Left hindlimb (tissue), 1 donor: ENCODE data around the gene SNRK.

Source experiments
- DNase-seq: peaks from one replicate; pipeline ENCODE4 v3.0.0-alpha.2; 2018

The SNRK gene

DNA sequence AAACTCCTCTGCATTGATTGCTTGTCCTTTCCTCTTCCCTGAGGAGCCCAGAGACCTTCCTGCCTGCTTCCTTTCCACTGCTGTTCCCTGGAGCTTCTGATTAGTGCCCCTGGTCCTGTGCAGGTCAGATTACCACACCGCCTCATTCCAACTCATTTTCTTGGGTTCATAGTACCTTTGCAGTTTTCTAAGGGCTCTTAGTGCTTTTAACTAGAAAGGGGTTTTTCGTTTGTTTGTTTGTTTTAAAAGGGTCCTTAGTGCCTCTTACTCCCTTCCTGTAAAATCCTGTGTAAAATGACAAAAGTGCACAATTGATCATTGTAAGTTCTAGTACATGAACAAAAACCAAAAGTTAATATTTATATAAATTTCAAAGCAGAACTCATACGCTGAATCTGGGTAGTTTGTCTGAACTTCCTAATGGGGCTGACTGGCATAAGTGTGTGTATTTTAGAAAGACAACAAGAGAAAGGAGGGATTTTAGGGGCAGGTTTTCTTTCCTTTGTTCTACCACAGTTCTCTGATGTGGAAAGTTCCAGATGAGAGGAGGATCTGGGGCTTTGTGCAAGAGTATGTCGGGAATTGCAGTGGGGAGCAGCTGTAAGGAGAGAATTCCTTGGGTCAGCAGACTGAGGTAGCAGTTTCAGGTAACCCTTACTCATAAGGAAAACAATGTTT, 30.6 kb downstream of the SNRK start:
- no peak for DNase-seq

DNA sequence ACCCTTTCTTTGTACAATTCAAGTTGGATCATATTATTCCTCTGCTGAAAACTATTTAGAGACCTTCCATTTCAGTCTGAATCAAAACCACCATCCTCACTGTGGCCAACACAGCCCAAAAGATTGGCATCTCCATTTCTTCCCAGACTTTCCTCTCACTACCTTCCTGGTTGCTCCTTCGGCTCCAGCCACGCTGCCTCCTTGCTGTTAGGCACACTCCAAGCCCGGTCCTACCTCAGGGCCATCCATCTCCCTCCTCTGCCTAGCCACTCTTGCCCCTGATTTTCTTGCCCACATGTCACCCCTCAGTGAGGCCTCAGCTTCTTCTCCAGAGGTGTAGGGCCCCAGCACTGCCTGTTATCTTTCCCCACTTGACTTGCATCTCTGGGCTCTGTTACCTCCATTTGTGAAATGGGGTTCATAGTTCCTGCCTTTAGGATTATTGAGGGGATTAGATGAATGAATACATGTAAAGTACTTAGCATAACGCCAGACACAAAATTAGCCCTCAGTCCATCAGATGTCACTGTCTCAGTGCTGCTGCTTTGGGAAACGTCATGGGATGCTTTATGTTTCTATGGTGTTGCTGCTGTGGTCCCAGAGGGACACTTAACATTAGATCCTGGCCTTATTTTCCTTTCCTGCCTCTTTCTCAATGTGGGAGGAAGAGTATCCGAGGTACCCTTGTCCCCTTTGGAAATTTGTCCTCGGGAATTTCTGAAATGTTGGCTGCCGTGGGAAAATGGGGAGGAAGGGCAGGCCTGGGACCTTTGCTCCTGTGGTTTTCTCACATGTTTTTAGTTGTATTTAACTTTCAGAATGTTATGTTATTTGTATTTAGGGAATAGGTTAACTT, 31.3 kb downstream of the SNRK start:
- no peak for DNase-seq

DNA sequence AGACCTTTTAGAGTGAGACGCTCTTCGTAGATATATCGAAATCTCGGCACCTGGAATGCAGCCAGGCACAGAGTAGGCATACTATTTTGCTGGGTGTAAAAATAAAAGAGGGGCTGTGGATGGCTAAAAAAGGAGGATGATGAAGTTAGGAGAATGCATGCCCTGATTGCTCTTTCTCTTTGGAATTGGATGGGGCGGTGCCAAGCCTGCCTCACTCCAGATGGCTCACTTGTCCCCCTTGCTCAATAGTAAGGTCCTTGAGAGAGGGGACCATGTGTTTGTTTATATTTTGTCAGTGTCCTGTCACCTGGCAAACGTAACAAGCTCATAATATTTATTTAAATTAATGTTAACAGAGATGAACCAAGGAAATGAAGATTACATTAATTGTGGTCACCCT, 33.0 kb downstream of the SNRK start:
- no peak for DNase-seq

DNA sequence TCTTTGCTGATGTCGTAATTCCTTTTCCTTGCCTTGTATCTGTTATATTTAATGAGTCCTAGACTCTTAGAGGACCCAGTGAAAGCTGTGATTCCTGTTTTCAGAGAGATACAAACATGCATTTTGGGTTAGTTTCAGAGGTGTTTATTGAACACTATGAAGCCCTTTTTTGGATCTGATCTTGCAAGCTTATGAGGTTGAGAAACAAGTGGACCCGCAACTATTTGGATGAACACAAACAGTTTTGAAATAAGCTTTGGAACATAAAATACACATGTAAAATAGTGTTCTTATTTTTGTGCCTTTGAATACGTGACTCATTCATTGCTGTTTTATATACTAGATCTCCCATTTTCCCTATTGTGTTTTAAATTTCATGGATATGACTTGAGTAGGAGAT, 33.5 kb downstream of the SNRK start:
- no peak for DNase-seq

DNA sequence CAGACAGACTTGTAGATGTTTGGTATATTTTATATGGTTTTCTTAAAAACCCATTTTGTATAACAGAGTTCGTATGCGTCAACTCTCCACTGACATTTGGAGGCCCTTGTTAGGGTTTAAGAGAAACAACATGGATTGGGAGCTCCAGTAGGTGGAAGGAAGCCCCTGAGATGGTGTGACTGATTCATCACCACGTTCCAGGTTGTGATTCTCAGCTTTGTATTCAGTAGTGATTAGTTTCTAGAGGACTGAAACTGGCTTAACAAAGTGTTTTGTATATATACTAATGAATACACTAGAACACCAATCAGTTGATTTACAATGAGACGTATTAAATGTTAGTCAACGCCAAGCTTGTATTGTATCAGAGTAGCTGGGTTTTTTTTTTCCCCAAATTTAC, 33.9 kb downstream of the SNRK start:
- no peak for DNase-seq

DNA sequence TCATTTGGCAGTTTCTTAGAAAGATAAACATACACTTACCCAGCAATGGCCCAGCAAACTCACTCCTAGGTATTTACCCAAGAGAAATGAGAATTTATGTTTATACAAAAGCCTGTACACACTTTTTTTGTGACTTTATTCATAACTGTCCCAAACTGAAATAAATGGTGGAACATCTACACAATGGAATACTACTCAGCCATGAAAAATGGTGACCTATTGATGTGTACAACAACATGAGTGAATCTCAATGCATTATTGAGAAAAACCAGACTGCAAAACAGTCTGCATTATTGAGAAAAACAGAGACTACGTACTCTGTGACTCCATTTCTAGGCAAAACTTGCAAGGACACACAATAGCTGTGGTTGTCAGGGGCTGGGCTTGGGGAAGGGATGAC, 37.2 kb downstream of the SNRK start:
- no peak for DNase-seq

DNA sequence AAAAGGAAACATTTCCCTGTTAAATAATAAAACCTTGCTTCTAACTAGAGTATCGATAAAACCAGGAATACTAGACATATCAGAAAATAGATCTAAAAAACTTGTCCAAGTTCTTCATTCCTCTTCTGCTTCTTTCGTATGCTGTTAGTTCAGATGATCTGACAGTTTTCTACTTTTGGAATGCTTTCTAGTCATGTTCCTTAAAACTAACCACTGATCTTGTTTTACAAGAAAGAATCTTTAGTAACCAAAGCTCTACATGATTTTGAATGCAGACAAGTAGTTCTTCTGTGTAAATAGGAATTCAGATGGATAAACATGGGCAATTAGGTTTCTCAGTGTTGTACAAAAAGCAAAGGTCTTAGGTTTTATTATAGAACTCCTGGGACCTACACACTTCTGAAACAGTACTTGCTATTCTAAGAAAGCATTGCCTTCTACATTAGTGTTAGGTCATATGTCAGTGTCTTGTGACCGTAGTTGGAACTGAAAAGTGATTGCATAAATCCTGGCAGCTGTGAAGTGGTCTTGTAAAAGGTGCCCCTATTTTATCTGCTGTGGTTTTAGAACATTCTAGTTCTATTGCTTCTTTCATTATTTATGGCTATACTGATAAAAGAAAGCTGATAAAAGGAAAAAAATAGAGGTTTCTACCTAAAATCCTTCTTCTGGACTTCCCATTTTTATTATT, 40.7 kb downstream of the SNRK start:
- DNase-seq = no peak

DNA sequence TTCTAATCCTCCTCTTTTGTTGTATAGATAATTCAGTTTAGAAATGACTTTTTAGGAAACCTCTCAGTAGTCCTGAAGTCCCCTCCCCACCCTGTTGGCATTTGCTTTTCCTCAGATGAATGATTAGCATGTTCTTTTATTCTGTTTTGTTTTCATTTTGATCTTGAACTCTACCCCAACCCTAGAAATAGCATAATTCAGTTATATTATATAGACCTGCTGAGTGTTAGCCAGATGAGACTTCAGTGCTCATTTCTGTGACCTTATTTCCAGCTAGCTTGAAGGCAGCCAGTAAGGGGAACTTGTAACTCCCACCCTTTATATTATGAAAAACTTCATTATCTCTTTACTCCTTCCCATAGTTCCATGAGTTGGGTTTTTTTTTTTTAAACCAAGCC, 41.2 kb downstream of the SNRK start:
- no peak for DNase-seq

DNA sequence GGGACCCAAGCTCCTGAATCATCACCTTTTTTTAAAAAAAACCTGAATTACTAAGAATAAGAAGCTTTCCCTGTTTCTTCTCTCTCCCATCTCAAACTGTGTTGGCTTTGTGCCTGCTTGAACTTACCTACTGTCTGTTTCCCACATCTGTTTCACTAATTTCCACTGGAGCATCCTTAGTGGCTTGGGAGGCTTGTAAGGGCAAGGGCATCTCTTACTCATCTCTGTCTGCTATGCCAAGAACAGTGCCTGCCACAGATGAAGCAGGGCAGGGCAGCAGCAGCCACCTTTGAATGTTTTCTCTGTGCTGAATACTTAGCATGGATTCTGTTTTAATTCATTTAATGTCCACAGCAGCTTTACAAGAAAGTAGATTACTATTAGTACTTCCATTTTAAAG, 42.3 kb downstream of the SNRK start:
- DNase-seq = no peak

DNA sequence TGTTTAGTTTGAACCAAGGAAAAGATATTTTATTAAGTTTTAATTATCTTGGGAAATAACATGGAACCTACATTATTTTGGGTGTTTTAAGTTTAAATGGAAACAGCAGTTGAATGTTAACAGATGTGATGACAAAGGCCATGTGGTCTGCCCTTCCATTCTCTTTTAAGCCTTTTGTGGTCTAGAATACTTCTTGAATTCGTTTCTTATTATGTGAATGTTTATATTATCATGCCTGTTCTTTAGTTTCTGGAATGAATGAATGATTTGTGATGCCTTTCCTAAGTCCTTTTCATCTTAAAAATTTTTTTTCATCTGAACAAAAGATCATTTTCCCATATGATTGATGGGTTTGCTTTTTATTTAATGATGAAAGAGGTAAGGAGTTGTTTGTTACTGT, 44.6 kb downstream of the SNRK start:
- DNase-seq = no peak

DNA sequence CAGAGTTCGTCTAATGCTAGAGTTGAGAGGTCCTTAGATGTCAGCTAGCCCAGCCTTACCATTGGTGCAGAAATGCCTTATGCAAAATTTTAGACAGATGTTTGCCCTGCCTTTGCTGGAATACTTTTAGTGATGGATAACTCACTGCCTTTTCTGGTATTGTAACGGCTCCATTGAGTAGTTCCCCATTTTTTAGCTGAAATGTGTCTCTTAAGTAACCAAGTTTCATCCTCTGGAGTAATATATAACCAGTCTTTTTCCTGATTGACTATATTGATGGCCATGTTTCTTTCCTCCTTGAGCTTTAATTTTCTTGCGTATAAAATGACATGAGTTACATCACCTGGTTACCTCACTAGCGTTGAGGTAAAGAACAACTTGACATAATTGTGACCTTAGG, 45.0 kb downstream of the SNRK start:
- no peak for DNase-seq

DNA sequence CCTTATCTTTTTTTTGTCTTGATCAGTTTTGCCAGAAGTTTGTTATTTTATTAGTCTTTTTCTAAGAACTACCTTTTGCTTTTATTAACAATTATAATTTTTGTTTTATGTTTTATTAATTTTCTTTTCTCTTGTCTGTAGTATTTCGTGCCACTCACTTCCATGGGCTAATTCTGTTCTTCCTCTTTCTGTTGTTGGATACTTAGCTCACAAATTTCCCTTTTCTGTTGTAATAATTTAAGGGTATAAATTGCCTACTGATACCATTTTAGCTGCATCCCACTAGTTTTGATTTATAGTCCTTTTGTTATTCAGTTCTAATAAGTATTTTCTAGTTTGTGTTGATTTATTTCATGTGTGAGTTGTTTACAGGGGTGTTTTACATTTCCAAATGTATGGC, 48.6 kb downstream of the SNRK start:
- DNase-seq = no peak

DNA sequence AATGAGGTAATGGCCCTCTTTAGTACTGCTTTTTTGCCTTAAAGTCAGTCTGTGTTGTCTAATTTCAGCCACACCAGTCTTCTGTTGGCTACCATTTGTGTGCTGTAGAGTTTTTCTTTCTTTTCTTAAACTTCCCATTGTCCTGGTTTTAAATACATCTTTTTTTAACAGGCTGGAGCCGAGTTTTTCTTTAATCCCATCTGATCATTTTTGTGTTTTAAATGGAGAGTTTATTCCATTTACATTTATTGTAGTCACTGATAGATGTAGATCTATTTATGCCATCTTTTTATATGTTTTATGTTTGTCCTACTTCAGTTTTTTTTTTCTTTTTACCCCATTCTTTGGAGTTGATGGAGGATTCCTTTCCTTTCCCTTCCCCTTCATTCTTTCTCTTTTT, 49.5 kb downstream of the SNRK start:
- DNase-seq = no peak

DNA sequence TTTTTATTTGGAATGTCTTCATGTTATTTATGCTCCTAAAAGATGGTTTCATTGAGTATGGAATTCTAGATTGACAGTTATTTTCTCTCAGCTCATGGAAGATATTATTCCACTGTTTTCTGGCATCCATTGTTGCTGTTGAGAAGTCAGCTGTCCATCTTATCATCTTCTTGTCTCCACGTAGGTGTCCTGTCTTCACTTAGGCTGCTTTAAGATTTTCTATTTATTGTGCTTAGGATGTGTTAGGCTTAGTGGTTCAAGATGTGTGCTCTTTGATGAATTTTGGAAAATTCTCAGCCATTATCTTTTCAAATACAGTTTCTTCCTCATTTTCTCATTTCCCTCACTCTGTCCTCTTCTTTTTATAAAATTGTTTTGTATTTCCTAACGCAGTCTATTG, 52.0 kb downstream of the SNRK start:
- DNase-seq = no peak

DNA sequence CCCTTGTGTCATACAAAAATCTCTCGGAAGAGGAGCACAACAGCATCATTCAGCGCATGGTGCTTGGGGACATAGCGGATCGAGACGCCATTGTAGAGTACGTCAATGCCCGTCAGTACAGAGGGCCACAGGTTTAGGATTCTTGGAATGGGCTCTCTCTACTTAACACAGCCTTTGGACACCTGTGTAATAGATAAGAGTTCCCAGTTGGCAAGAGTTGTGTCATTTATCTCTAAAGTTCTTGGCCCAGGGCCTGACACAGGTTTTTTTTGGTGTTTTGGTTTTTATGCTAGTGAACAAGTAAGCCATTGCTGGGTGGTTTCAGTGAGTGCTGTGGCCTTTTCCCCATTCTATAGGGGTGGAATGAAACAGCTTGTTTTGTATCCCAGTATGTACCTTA, 54.1 kb downstream of the SNRK start:
- DNase-seq = no peak

DNA sequence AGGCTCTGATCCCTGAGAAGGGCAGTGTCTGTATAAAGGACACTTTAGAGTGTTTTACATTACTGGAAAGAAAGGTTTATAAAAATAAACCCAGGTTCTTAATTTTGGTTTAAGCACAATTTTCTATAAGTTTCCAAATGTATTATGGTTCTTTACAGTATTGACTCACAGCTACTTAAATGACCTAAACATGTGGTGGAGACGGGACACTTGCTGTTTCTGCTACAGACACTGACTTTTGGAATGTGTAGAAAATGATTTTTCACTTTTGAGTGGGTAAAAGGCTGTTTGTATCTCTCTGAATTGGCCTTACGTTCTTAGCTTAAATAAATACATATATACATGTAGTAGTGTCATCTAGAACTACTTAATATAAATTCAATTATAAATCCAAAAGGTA, 55.4 kb downstream of the SNRK start:
- DNase-seq = no peak

DNA sequence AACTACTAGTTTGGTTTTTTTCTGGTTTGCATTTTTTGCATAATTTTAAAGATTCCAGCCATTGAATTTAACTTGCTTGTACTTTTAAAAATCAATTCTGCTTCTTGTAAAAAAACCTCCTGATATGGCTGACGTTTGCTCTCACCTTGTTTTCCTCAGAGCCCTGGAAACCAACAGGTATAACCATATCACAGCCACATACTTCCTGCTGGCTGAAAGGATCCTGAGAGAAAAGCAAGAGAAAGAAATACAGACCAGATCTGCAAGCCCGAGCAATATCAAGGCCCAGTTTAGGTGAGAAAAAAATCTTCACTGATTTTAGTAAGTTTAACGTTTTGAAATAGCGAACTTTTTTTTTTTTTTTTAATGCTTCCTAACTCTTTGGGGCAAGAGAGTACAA, 56.8 kb downstream of the SNRK start:
- DNase-seq = no peak

DNA sequence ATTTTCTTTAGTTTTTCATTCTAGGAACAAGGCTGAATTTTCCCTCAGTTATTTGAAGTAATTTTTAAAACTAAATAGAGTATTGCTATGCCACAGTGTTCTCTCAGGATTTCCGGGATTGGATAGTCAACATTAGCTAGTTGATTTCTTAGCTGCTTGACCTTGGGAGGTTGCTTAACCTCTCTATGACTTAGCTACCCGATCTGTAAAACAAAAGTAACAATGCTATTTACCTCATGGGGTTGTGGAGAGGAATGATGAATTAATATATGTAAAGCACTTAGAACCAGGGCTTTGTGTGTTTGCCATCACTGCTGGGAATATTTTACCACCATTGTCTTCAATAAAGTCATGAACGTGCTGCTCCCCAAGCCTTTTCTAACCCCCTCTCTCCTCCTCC, 57.5 kb downstream of the SNRK start:
- no peak for DNase-seq

DNA sequence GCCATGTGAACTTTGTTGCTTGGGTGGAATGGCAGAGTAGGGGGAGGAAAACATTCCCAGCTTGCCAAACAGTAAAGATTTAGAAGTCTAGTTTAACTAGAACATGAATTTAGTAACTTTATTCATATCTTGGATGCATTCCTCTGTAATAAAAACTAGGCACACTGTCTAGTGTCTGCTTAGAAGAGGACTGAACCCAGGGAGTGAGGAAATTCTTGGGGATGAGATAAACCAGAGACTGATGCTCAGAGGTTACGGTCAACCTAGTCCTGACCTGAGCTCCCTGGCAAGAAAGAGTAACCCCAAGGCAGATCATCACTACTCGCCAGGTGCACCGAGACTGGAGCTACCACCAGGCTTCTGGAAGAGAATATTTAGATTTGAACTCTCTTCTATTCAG, 58.2 kb downstream of the SNRK start:
- no peak for DNase-seq

DNA sequence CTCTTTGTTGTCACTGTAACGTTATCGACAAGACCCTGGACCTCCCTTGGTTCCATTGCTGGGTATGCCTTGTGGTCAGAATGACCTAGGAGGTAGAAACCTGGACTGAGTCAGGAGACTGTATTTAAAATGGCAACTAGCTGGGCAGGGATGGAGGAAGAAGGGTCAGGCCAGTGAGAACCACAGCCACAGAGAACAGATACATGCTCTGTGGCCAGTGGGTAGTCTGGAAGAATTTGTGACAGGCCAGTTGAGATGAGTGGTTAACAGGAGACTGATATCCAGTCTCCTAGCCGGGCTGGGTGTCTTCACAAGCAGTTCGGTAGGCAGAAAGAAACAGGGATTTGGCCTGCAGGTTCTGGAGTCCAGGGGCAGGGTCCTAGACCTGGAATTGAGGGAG, 58.9 kb downstream of the SNRK start:
- DNase-seq = no peak

DNA sequence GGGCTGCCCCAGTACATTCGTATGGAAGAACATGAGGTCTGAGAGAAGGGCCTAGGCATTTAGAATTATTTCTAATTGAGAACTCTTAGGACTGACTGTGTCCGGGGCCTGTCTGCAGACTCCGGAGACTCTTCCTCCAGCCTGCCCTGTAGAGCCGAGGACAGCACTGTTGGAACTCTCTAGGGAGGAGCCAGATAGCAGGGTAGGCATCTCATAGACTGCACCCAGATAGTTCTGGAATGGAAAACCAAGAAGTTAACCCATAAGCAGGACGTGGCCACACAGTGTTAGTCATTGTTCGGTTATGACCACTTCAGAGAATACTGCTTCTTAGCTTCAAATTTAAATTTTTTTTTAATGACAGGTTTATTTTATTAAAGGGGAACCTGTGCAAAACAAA, 59.5 kb downstream of the SNRK start:
- no peak for DNase-seq

DNA sequence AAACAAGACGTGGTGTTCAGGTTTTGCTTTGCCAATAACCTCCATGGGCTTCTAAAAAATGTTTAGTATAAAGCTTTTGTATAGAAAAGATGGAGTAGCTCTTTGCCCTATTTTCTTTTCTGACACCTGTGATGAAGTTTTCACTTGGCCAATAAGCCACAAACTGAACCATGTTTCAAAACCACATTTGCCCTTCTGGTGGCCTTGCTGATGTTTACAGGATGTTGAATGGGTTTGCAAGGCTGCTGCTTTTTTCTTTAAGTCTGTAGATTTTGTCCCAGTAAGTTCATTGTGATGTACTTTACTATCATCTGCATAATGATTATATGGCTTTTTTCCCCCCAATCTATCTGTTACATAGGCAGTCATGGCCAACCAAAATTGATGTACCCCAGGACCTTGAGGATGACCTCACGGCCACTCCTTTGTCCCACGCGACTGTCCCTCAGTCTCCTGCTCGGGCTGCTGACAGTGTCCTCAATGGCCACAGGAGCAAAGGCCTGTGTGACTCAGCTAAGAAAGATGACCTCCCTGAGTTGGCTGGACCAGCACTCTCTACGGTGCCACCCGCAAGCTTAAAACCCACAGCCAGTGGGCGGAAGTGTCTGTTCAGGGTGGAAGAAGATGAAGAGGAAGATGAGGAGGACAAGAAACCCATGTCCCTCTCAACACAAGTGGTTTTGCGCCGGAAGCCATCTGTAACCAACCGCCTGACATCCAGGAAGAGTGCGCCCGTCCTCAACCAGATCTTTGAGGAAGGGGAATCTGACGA, 60.8 kb downstream of the SNRK start:
- no peak for DNase-seq

DNA sequence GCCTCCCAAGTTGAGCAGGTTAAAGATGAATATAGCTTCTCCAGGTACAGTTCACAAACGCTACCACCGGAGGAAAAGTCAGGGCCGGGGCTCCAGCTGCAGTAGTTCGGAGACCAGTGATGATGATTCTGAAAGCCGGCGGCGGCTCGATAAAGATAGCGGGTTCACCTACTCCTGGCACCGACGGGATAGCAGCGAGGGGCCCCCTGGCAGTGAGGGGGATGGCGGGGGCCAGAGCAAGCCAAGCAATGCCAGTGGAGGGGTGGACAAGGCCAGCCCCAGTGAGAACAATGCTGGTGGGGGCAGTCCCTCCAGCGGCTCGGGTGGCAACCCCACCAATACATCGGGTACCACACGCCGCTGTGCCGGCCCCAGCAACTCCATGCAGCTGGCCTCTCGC, 61.4 kb downstream of the SNRK start:
- no peak for DNase-seq
